Measurements from ENCODE around the gene SMARCAL1.
"Not testable (repeated sequence)": the region's sequence is repeated elsewhere in the genome, so short reads cannot be mapped to it uniquely, and the experiment has no call there.

The SMARCAL1 gene

DNA sequence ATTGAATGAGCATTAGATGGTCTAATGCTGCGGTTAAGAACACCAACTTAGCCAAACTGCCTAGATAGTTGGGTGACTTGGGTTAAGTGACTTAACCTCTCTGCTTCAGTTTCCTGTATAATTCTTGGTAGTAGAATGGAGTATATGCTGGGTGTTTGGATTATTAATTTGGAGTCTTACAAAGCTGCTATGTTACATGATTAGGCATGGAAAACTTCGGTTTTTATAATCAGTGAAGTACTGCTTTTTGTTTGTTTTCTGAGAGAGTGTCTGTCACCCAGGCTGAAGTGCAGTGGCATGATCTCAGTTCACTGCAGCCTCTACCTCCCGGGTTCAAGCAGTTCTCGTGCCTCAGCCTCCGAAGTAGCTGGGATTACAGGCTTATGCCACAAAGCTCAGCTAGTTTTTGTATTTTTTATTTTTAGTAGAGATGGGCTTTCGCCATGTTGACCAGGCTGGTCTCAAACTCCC, 90.9 kb downstream of the SMARCAL1 start:
- DNase-seq: no peak

GRCh38 chr2:216503697-216504375, 91.6 kb downstream of the SMARCAL1 start:
- no peak for DNase-seq

DNA sequence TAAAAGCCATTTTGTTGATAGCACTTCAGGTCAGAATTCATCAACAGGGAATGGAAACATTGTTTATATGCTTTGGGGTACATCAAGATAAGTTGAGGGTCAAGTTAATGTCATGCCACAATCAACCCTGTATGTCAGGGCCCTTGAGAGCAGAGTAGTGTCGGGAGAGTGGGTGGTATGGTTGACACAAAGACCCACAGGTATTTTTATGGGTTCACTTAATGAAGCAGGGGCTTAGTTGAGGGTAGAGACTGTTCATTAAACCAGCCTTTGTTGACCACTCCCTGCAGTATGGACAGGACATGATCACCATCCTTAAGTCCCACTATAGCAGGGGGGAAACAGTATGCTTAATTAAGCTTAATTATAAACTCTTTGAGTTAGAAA, 92.1 kb downstream of the SMARCAL1 start:
- DNase-seq: no peak

DNA sequence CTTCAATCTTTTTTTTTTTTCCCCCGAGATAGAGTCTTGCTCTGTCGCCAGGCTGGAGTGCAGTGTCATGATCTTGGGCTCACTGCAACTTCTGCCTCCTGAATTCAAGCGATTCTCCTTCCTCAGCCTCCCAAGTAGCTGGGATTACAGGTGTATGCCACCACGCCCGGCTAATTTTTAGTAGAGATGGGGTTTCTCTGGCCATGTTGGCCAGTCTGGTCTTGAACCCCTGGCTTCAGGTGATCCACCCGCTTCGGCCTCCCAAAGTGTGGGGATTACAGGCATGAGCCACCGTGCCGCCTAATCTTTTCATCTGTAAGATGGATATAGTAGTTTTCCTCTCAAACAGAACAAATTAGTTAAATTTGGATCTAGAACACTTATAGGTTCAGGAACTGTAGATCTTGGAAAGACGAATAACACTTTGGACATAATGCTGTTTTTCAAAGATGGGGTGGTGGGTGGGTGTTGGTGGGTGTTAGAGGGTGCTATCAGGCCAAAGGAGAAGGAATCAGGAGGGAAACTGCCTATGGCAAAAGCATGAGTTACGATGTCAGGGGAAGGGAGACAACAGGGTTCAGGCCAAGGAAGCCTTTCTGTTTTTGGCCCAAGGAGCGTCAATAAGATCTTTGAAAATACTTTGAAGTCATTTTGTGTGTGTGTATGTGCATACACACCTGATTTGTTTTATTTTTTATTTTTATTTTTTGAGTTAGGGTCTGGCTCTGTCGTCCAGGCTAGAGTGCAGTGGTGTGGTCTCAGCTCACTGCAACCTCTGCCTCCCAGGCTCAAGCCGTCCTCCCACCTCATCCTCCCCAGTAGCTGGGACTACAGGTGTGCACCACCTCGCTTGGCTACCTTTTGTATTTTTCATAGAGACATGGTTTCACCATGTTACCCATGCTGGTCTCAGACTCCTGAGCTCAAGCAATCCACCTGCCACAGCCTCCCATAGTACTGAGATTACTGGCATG, 93.1 kb downstream of the SMARCAL1 start:
- no peak for DNase-seq

GRCh38 chr2:216507220-216508160, 95.2 kb downstream of the SMARCAL1 start:
- DNase-seq: no peak

DNA sequence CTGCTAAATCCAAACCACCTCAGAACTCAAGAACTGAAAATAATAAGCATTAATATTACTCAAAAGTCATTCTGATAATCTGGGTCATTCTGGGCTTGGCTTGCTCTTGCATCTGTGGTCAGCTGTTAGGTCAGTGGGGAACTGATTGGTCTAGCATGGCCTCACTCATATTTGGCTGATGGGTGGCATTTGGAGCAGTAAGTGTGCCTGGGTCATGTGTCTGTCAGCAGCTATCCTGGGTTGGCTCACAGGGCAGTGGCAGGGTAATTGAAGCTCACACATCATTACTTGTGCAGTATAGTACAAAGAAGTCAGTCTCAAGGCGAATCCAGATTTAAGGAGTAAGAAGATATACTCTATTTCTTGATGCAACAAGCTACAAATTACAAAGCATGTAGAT, 95.9 kb downstream of the SMARCAL1 start:
- no peak for DNase-seq

DNA sequence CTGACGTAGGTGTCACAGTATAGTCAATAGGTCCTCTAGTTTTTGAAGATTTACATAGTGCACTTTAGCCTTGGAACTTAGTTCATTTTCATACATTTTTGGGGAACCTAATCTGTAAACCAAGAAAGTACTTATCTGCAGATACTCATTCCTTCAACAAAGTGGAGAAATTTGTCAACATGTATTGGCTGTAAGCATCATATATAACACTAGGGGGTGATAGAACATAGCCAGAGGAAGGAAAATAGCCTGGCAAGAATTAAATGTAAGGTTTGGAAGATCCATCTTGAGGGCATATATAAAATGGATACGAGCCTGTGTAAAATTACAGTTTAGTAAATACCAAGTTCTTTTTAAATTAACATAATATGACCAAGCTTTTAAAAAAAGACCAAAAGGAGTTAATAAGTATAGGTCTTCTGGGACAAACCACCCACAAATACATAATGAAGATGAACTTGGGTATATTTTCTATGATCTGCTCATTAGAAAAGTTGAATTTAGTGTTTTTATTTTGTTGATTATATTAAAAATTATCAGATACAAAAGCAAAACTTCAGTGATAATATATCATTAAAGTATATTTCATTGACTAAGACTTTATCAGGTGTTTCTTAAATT, 104.6 kb downstream of the SMARCAL1 start:
- peak; percentile 47 for DNase-seq

- DNase-seq: no peak
Observed at GRCh38 chr2:216517447-216518225, 105.4 kb downstream of the SMARCAL1 start.

- not testable (repeated sequence) for DNase-seq
Observed at GRCh38 chr2:216518566-216519119, 106.4 kb downstream of the SMARCAL1 start.

DNA sequence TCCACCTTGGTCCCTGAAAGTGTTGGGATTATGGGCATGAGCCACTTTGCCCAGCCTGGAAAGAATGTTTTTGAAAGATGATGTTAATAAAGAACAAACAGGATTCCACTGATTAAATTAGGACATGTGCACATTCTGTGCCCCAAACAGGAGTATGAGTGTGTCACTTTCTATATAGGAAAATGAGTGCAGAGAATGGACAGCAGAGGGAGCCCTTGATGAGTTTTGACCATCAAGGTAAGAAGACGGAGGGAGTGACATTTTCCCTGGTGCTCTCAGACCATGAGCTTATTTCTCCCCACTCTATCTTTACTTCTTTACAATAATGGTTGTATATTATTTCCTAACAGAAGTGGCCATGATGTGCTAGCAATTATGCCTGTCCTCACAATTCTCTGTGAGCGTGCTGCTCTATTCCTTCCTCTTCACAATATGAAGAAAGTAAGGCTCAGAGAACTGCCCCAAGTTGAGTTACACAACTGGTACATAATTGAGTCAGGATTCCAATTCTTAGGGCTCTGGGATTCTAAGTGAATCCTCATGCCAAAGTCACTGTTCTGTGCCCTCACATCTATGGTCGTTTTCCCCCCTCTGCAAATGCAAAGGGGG, 107.0 kb downstream of the SMARCAL1 start:
- peak; percentile 73 for DNase-seq

DNA sequence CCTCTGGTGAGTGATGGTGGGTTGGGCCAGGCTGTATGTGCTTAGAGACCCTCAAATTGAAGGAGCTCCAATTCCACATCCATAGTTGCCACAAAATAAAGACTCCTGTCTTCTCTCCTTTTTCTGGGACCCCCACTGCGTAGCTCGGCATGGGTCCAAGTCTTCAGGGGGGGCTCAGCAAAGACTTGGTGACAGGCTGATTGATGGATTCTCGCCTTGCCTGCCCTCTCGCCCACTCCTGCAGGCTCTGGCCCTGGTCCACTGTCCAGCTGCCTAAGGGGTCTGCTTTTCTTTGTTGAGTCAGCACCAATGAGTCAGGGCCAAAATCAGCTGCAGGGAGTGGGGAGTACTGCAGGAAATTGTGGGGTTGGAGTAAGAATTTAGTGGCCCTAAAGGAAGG, 107.8 kb downstream of the SMARCAL1 start:
- DNase-seq: no peak

GRCh38 chr2:216522892-216523502, 110.7 kb downstream of the SMARCAL1 start:
- DNase-seq: no peak

GRCh38 chr2:216525972-216526371, 113.7 kb downstream of the SMARCAL1 start:
- no peak for DNase-seq

GRCh38 chr2:216526939-216527338, 114.7 kb downstream of the SMARCAL1 start:
- no peak for DNase-seq

- no peak for DNase-seq
Observed at GRCh38 chr2:216527600-216527999, 115.3 kb downstream of the SMARCAL1 start.

- DNase-seq: no peak
Observed at GRCh38 chr2:216532562-216532961, 120.3 kb downstream of the SMARCAL1 start.

Data from NCI-H345 (cell line).